ENCODE results near the gene TXNDC11.

Gene TXNDC11

GRCh38 chr16:11762431-11762830 is 19.8 kb upstream of the TXNDC11 start:
- peaks cover 57% of the 10 kb centered on the region for H3K36me3 Mint-ChIP-seq (ENCODE audit: low read depth)
- no peak overlapping the region for H3K4me3 Mint-ChIP-seq
- no peaks in the 10 kb centered on the region for H3K27me3 Mint-ChIP-seq
- no peaks in the 10 kb centered on the region for H3K4me1 Mint-ChIP-seq
- DNase-seq: no peak
- H3K27ac Mint-ChIP-seq: no peak overlapping the region
- no peaks in the 10 kb centered on the region for H3K9me3 Mint-ChIP-seq
- ATAC-seq: no peak

DNA sequence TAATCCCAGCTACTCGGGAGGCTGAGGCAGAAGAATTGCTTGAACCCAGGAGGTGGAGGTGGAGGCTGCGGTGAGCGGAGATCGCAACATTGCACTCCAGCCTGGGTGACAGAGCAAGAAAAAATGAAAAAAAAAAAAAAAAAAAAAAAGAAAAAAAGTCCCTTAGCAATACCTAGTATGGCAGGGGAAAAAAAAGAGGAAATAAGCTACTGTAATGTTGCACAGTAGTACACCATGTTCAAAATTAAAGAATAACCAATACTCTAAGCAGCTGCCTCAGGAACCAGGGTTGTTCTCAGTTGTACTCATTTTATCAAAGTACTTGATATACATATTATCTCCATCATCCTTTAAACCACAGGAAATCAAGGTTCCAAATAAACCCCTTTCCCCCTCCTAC is 17.3 kb upstream of the TXNDC11 start:
- H3K27me3 Mint-ChIP-seq: no peaks in the 10 kb centered on the region
- no peaks in the 10 kb centered on the region for H3K4me1 Mint-ChIP-seq
- peak overlapping the region; percentile 5 for H3K27ac Mint-ChIP-seq
- no peak for DNase-seq
- no peak for ATAC-seq
- H3K9me3 Mint-ChIP-seq: no peaks in the 10 kb centered on the region
- no peak overlapping the region for H3K4me3 Mint-ChIP-seq
- peaks cover 62% of the 10 kb centered on the region for H3K36me3 Mint-ChIP-seq (ENCODE audit: low read depth)

DNA sequence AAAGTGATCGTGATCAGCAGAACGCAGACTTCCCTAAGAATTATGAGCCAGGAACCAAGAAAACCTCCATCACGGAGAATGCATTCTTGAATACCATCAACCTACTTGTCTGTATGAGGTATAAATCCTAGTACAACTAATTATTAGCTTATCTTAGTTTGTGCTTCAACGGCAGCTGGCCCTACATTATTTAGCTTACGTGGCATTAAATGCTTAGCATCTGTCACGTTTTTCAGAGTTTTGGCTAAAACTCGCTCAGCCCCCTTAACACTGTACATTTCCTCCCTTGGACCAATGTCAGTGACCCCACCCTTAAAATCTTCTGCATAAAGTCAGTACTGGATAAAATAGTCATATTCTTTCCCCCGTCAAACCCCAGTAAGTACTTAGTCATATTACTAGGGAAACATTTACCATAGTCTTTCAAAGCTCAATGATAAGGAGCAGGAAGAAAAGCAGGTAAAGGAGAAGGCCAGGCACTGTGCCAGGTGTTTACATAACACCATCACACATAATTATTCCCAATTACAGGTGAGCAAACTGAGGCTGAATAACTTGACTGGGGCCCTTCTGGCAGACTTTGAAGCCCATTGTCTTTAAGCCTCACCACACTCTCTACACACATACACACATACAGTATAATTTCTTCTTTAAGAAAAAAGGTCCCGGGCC is 16.6 kb upstream of the TXNDC11 start:
- H3K4me1 Mint-ChIP-seq: no peaks in the 10 kb centered on the region
- H3K4me3 Mint-ChIP-seq: no peak overlapping the region
- H3K27me3 Mint-ChIP-seq: no peaks in the 10 kb centered on the region
- no peaks in the 10 kb centered on the region for H3K9me3 Mint-ChIP-seq
- H3K36me3 Mint-ChIP-seq (ENCODE audit: low read depth): peaks cover 57% of the 10 kb centered on the region
- DNase-seq (no peak), ATAC-seq (no peak)
- H3K27ac Mint-ChIP-seq: no peak overlapping the region

- Mint-ChIP-seq H3K27me3 (no peaks in the 10 kb centered on the region), H3K4me3 (no peak overlapping the region), H3K36me3 (ENCODE audit: low read depth) (peaks cover 60% of the 10 kb centered on the region), H3K4me1 (no peaks in the 10 kb centered on the region), H3K27ac (peak overlapping the region; percentile 36), H3K9me3 (no peaks in the 10 kb centered on the region)
- DNase-seq (no peak), ATAC-seq (no peak)
Observed at GRCh38 chr16:11757671-11758545, 15.3 kb upstream of the TXNDC11 start.

DNA sequence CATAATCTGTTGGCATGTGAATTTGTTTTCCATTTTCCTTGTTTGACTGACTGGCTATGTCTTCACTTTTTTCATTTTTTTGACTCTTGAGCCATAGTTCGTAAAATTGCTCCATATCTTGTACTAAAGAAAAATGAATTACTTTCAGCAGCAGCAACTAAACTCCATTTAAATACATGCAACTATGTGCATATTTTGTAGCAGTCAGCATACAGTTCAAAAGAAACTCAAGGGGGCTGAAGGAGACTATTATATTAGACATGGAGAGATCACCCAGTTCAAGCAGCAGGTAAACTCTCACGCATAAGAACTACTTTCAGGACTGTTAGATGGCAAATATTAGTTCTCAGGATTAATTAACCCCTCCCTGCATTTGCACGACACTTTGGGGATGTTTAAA is 13.6 kb upstream of the TXNDC11 start:
- Mint-ChIP-seq H3K27me3 (no peaks in the 10 kb centered on the region), H3K27ac (peak overlapping the region; percentile 21), H3K4me1 (no peaks in the 10 kb centered on the region), H3K4me3 (no peak overlapping the region), H3K36me3 (ENCODE audit: low read depth) (peaks cover 52% of the 10 kb centered on the region), H3K9me3 (no peaks in the 10 kb centered on the region)
- ATAC-seq (no peak), DNase-seq (no peak)

- Mint-ChIP-seq H3K4me1 (no peaks in the 10 kb centered on the region), H3K4me3 (no peak overlapping the region), H3K27me3 (no peaks in the 10 kb centered on the region), H3K27ac (no peak overlapping the region), H3K36me3 (ENCODE audit: low read depth) (peaks cover 53% of the 10 kb centered on the region), H3K9me3 (no peaks in the 10 kb centered on the region)
- ATAC-seq (no peak), DNase-seq (no peak)
Observed at GRCh38 chr16:11755022-11755760, 12.5 kb upstream of the TXNDC11 start.

- H3K27me3 Mint-ChIP-seq: no peaks in the 10 kb centered on the region
- DNase-seq: no peak
- H3K36me3 Mint-ChIP-seq (ENCODE audit: low read depth): peaks cover 54% of the 10 kb centered on the region
- no peaks in the 10 kb centered on the region for H3K4me1 Mint-ChIP-seq
- H3K9me3 Mint-ChIP-seq: no peaks in the 10 kb centered on the region
- no peak overlapping the region for H3K27ac Mint-ChIP-seq
- no peak overlapping the region for H3K4me3 Mint-ChIP-seq
- ATAC-seq: no peak
Observed at GRCh38 chr16:11752856-11753255, 10.2 kb upstream of the TXNDC11 start.

GRCh38 chr16:11750056-11750455 is 7.4 kb upstream of the TXNDC11 start:
- Mint-ChIP-seq H3K27ac (no peak overlapping the region), H3K4me1 (no peaks in the 10 kb centered on the region), H3K4me3 (no peak overlapping the region), H3K36me3 (ENCODE audit: low read depth) (peaks cover 35% of the 10 kb centered on the region), H3K27me3 (no peaks in the 10 kb centered on the region), H3K9me3 (no peaks in the 10 kb centered on the region)
- ATAC-seq (no peak), DNase-seq (no peak)

GRCh38 chr16:11748404-11749254 is 6.0 kb upstream of the TXNDC11 start:
- Mint-ChIP-seq H3K9me3 (no peaks in the 10 kb centered on the region), H3K27ac (no peak overlapping the region), H3K27me3 (no peaks in the 10 kb centered on the region), H3K36me3 (ENCODE audit: low read depth) (peaks cover 31% of the 10 kb centered on the region), H3K4me1 (peaks cover 8% of the 10 kb centered on the region), H3K4me3 (no peak overlapping the region)
- DNase-seq (no peak), ATAC-seq (no peak)

DNA sequence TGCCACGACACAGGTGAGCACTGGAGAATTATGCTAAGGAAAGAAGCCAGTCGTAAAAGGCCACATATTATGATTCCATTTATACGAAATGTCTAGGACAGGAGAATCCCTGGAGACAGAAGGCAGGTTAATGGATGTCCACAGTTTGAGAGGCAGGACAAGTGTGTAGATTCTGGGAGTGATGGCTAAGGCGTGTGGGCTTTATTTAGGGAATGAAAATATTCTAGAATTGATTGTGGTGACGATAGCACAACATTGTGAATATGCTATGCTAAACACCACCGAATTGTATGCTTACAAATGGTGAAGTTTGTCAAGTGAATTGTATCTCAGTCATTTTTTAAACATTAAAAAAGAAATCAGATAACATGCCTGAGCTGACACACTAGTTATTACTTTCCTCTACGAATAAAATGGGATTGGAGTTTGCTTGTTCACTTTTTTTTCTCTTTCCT is 5.3 kb upstream of the TXNDC11 start:
- Mint-ChIP-seq H3K36me3 (ENCODE audit: low read depth) (peaks cover 28% of the 10 kb centered on the region), H3K4me1 (peaks cover 12% of the 10 kb centered on the region)

DNA sequence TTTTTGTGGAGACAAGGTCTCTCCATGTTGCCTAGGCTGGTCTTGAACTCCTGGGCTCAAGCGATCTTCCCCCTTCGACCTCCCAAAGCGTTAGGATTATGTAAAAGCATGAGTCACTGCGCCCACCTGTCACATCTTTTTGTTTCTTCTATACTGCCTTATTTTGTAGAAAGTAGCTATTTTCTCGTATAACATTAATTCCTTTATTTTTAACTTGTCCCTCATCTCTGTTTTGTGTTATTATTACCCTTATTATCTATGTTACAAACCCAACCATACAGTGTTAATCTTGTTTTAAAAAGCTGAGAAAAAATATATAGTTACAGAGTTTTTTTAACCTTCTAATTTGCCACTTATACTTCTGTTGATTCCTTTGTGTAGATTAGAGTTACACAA is 1.4 kb upstream of the TXNDC11 start:
- Mint-ChIP-seq H3K36me3 (ENCODE audit: low read depth) (peaks cover 7% of the 10 kb centered on the region), H3K27ac (peak overlapping the region; percentile 89), H3K4me1 (peaks cover 42% of the 10 kb centered on the region), H3K27me3 (no peaks in the 10 kb centered on the region), H3K9me3 (no peaks in the 10 kb centered on the region), H3K4me3 (peak overlapping the region; percentile 89)
- no peak for DNase-seq
- ATAC-seq: no peak

More for the DNA sequence above, 5.3 kb upstream of the TXNDC11 start:
- no peaks in the 10 kb centered on the region for H3K9me3 Mint-ChIP-seq
- DNase-seq: no peak
- H3K27ac Mint-ChIP-seq: no peak overlapping the region
- ATAC-seq: no peak
- no peak overlapping the region for H3K4me3 Mint-ChIP-seq
- H3K27me3 Mint-ChIP-seq: no peaks in the 10 kb centered on the region

GRCh38 chr16:11743308-11744074 is 834 bp upstream of the TXNDC11 start:
- DNase-seq (peak; percentile 40), ATAC-seq (no peak)
- Mint-ChIP-seq H3K9me3 (no peaks in the 10 kb centered on the region), H3K4me1 (peaks cover 47% of the 10 kb centered on the region), H3K27ac (peak overlapping the region; percentile 89), H3K27me3 (no peaks in the 10 kb centered on the region), H3K36me3 (ENCODE audit: low read depth) (peaks cover 8% of the 10 kb centered on the region), H3K4me3 (peak overlapping the region; percentile 89)

GRCh38 chr16:11742093-11742535 is 543 bp downstream of the TXNDC11 start:
- Mint-ChIP-seq H3K9me3 (no peaks in the 10 kb centered on the region), H3K36me3 (ENCODE audit: low read depth) (peaks cover 8% of the 10 kb centered on the region), H3K4me1 (peaks cover 54% of the 10 kb centered on the region), H3K4me3 (peak overlapping the region; percentile 89), H3K27ac (peak overlapping the region; percentile 90), H3K27me3 (no peaks in the 10 kb centered on the region)
- ATAC-seq: peak; percentile 26
- DNase-seq: peak; percentile 56
